Left lung (tissue), 10 donors: Measurements from ENCODE around the gene ESYT2. TPM values are rescaled to one million over a fixed set of nuclear protein-coding genes. Genes with fewer than 3 reads are reported as not detected.

ENCODE experiments used
- ATAC-seq: fragments of 200-7000 bp; cut with Tn5 transposase; one replicate; pipeline ENCODE4 v1.9.1; 2020; ENCODE audit warnings: moderate library complexity
- DNase-seq, 4 donors: peaks; one replicate each; pipeline ENCODE4 v3.0.0-alpha.2; 2013 to 2020
- H3K27ac ChIP-seq, 2 donors: fragments of 200-600 bp; sonication (generic) in 1 of 2; one replicate each; pipeline versions ENCODE4 v1.5.0 to v1.8.0; 2020 to 2021
- H3K27me3 ChIP-seq, 2 donors: fragments of 200-600 bp; sonication (generic) in 1 of 2; one replicate each; pipeline versions ENCODE4 v1.5.0 to v1.8.0; 2020 to 2021
- H3K36me3 ChIP-seq, 2 donors: fragments of 200-600 bp; sonication (generic) in 1 of 2; one replicate each; pipeline versions ENCODE4 v1.5.0 to v1.8.0; 2020 to 2021
- H3K4me1 ChIP-seq, 2 donors: fragments of 200-600 bp; one replicate each; pipeline ENCODE4 v1.8.0; 2021
- H3K4me3 ChIP-seq, 2 donors: fragments of 200-600 bp; sonication (generic) in 1 of 2; one replicate each; pipeline versions ENCODE4 v1.5.0 to v1.8.0; 2020 to 2021; ENCODE audit warnings: mild to moderate bottlenecking in 1 of 2
- H3K9me3 ChIP-seq, 2 donors: fragments of 200-600 bp; sonication (generic) in 1 of 2; one replicate each; pipeline versions ENCODE4 v1.5.0 to v1.8.0; 2020 to 2021
- intact Hi-C, 2 donors: fragments of 100-400 bp; cut with DNase I; formaldehyde crosslinking; loops; one replicate each; pipeline versions ENCODE4 v1.11.2 to v1.14.2; 2022
- polyA plus RNA-seq, 6 donors: library from polyadenylated mRNA; unstranded; fragments of 120-200 nt; gene quantifications; one replicate each; pipeline ENCODE4 v1.2.1, GENCODE V29; 2013; ENCODE audit not compliant: insufficient read length in 6 of 6
- total RNA-seq, 2 donors: library from RNA; stranded (reverse); fragmentation: NEBNext Ultra II Directional; extraction: Animal tissue kit (Norgen Biotek cat#: 25700); gene quantifications; one replicate each; pipeline ENCODE4 v1.2.1, GENCODE V29; 2021
- TF ChIP-seq, protein P1 (sequence below), 2 donors: fragments of 200-600 bp; sonication (generic) in 1 of 2; IDR thresholded peaks; one replicate each; pipeline versions ENCODE4 v1.5.0 to v1.8.0; 2021; ENCODE audit warnings: antibody characterized with exemption in 2 of 2
- donor health status: DM: no; HTN: yes; CAD: no.
- donor health status: DM: no; HTN: no; CAD: no.

Gene ESYT2
- total and polyA plus RNA-seq, 8 donors = 38.3 to 75.7 (median 43.3) TPM

GRCh38 chr7:158802535-158803366, 26.6 kb downstream of the ESYT2 start:
- Histone ChIP-seq H3K36me3 (peaks cover 0 to 6% of the 10 kb centered on the region in 2 donors), H3K27me3 (no peaks in the 10 kb centered on the region), H3K9me3 (no peaks in the 10 kb centered on the region), H3K4me1 (peaks cover 7 to 17% of the 10 kb centered on the region in 2 donors), H3K27ac (peak overlapping the region; percentile 71 to 75), H3K4me3 (no peak overlapping the region)
- intact Hi-C loops = no loop called here
- ATAC-seq (peak; percentile 90), DNase-seq (no peak)
- TF ChIP-seq, protein P1, sequence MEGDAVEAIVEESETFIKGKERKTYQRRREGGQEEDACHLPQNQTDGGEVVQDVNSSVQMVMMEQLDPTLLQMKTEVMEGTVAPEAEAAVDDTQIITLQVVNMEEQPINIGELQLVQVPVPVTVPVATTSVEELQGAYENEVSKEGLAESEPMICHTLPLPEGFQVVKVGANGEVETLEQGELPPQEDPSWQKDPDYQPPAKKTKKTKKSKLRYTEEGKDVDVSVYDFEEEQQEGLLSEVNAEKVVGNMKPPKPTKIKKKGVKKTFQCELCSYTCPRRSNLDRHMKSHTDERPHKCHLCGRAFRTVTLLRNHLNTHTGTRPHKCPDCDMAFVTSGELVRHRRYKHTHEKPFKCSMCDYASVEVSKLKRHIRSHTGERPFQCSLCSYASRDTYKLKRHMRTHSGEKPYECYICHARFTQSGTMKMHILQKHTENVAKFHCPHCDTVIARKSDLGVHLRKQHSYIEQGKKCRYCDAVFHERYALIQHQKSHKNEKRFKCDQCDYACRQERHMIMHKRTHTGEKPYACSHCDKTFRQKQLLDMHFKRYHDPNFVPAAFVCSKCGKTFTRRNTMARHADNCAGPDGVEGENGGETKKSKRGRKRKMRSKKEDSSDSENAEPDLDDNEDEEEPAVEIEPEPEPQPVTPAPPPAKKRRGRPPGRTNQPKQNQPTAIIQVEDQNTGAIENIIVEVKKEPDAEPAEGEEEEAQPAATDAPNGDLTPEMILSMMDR (IDR thresholded peaks at IDR 0.05) = no peak

GRCh38 chr7:158798741-158799140, 30.6 kb downstream of the ESYT2 start:
- DNase-seq (no peak), ATAC-seq (no peak)
- H3K9me3 ChIP-seq = no peaks in the 10 kb centered on the region
- H3K27me3 ChIP-seq = no peaks in the 10 kb centered on the region
- no peak overlapping the region for H3K27ac ChIP-seq
- TF ChIP-seq, protein P1 (IDR thresholded peaks at IDR 0.05) = no peak
- H3K36me3 ChIP-seq = peaks cover 6 to 34% of the 10 kb centered on the region in 2 donors
- intact Hi-C loops = no loop called here
- H3K4me3 ChIP-seq = no peak overlapping the region
- peaks cover 7 to 17% of the 10 kb centered on the region in 2 donors for H3K4me1 ChIP-seq

DNA sequence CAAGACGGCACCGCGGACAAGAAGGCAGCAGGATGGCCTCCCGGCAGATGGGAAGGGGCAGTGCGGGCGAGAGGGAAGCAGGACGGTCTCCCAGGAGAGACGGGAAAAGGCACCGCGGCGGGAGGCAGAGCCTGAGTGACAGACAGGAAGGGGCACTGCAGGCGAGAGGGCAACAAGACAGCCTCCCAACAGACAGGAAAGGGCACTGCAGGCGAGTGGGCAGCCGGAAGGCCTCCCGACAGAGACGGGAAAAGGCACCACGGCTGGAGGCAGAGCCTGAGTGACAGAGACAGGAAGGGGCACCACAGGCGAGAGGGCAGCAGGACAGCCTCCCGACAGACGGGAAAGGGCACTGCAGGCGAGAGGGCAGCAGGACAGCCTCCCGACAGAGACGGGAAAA, 32.6 kb downstream of the ESYT2 start:
- Histone ChIP-seq H3K27me3 (no peaks in the 10 kb centered on the region), H3K36me3 (peaks cover 6 to 50% of the 10 kb centered on the region in 2 donors), H3K9me3 (no peaks in the 10 kb centered on the region), H3K4me1 (no peaks in the 10 kb centered on the region), H3K27ac (no peak overlapping the region), H3K4me3 (no peak overlapping the region)
- no peak for ATAC-seq
- peak in 1 of 4 donors; percentile 24 for DNase-seq
- TF ChIP-seq, protein P1 (IDR thresholded peaks at IDR 0.05) = no peak
- intact Hi-C loops = no loop called here

DNA sequence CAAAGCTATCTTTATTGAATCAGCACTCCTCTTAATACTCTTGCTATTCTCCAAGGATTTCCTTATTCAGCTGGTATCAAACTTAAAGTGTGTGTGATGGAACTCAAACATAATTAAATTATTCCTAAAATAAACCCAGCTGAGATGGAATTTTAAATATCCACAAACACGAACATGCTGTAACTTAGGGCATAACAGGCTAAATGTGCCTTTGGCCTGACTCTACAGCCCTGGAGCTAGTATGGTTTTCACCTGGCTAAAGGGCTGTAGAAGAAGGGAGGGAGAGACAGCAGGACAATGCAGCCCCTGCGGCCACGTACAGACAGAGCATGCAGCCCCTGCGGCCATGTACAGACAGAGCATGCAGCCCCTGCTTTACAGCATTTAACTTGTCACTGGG, 34.0 kb downstream of the ESYT2 start:
- Histone ChIP-seq H3K4me3 (no peak overlapping the region), H3K27ac (no peak overlapping the region), H3K36me3 (peaks cover 6 to 64% of the 10 kb centered on the region in 2 donors), H3K27me3 (no peaks in the 10 kb centered on the region), H3K4me1 (no peaks in the 10 kb centered on the region), H3K9me3 (no peaks in the 10 kb centered on the region)
- no peak for DNase-seq
- TF ChIP-seq, protein P1 (IDR thresholded peaks at IDR 0.05) = no peak
- intact Hi-C loops = no loop called here
- no peak for ATAC-seq

GRCh38 chr7:158791107-158791506, 38.2 kb downstream of the ESYT2 start:
- H3K4me1 ChIP-seq = no peaks in the 10 kb centered on the region
- no peak overlapping the region for H3K4me3 ChIP-seq
- ATAC-seq (no peak), DNase-seq (peak in 1 of 4 donors; percentile 40)
- H3K27me3 ChIP-seq = no peaks in the 10 kb centered on the region
- H3K36me3 ChIP-seq = peaks cover 6 to 77% of the 10 kb centered on the region in 2 donors
- H3K9me3 ChIP-seq = no peaks in the 10 kb centered on the region
- no peak overlapping the region for H3K27ac ChIP-seq
- TF ChIP-seq, protein P1 (IDR thresholded peaks at IDR 0.05) = no peak
- intact Hi-C loops = no loop called here
